ENCODE results near the gene ENGASE.

DNA sequence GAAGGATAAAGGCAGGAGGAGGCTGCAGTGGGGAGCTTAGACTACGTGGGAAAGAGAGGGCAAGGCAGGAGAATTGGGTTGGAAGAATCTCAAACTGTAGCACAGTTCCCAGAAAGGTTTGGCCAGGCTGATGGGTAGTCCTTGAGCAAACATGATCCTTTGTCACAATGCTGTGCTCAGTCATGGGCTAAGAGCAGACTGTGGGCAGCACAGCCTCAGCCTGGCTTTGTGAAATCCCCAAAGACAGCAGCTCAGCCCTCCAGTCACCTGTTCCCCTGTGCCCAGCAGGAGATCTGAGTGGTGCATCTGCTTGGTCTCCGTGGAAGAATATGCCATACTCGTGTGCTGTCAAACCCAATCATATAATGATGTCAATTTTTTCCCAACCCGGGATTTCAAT is 10.6 kb upstream of the ENGASE start:
- TF ChIP-seq CTCF (conservative IDR thresholded peaks at IDR 0.05 in 1 of 2, IDR thresholded peaks at IDR 0.05 in 1 of 2; ENCODE audit: low read depth in 1 of 2, low read length in 2 of 2) (no peak), EZH2 (IDR thresholded peaks at IDR 0.05; ENCODE audit: low read length, missing control alignments) (no peak)
